Fibroblast of the aortic adventitia (primary cell): ENCODE results near the gene GPR62. TPM values are rescaled to one million over a fixed set of nuclear protein-coding genes. Genes with fewer than 3 reads are reported as not detected.

Experiments used
- DNase-seq: peaks from one replicate; pipeline ENCODE4 v3.0.0-alpha.2; 2010; ENCODE audit warnings: low read depth
- H3K4me3 ChIP-seq: 2 replicates; pipeline ENCODE4 v1.5.1; 2011; ENCODE audit warnings: low read depth, mild to moderate bottlenecking, control low read depth, low read length, moderate library complexity
- CTCF ChIP-seq: IDR thresholded peaks from 2 replicates; pipeline ENCODE4 v1.5.1; 2011; ENCODE audit warnings: mild to moderate bottlenecking, low read length, control low read depth, inconsistent platforms; ENCODE audit not compliant: insufficient read depth
- total RNA-seq: library from RNA; depleted of rRNA; stranded (reverse); fragments of >200 nt; gene quantifications from 2 replicates; pipeline ENCODE4 v1.2.3, GENCODE V29; 2012; ENCODE audit warnings: low replicate concordance

The GPR62 gene
- total RNA-seq, 1 donor = 0.09 TPM

- TF ChIP-seq CTCF = no peak
- DNase-seq = no peak
These were observed 2.5 kb downstream of the GPR62 start for GRCh38 chr3:51957520-51958205.

GRCh38 chr3:51958603-51959521 lies 3.7 kb downstream of the GPR62 start:
- no peak for TF ChIP-seq CTCF
- DNase-seq = no peak
- no peak overlapping the region for H3K4me3 ChIP-seq

More at GRCh38 chr3:51957520-51958205, 2.5 kb downstream of the GPR62 start:
- no peak overlapping the region for H3K4me3 ChIP-seq

DNA sequence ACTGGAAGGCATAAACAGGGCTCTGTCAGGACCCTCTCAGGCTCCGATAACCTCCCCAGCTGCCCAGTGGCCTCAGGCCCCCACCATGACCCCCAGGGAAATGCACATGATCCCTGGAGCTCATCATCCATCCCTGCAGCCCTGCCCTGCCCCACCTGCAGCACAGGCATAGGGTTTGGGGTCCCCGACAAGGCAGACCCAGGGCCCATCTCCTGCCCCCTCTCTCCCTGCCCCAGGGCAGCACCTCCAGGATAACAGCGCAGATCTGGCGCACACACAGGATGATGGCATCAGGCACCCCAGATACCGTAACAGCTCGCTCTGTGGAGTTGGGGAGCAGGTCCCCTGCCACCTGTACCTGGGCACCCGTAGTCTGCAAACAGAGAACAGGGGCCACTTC lies 4.5 kb downstream of the GPR62 start:
- no peak overlapping the region for H3K4me3 ChIP-seq
- no peak for TF ChIP-seq CTCF
- DNase-seq = no peak

GRCh38 chr3:51960386-51960785 lies 5.2 kb downstream of the GPR62 start:
- DNase-seq = no peak
- TF ChIP-seq CTCF = no peak
- H3K4me3 ChIP-seq = no peak overlapping the region

DNA sequence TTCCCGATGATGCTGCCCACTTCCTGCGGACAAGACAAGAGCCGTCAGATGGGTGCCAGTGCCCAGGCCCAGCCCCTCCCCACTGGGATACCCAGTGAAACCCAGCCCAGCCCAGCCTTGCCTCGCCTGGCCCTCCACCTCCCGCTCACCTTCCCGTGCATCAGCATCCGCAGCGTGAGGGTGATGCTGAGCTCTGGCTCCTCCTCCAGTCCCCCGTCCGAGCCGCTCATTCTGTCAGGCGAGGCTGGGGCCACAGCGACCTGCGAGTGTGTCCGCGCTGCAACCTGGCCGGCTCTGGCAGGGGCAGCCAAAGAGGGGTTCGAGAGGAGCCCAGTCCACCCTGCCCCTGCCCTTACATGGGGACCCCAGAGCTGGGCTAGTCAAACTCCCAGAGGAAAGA lies 5.8 kb downstream of the GPR62 start:
- H3K4me3 ChIP-seq = no peak overlapping the region
- TF ChIP-seq CTCF = no peak
- no peak for DNase-seq

DNA sequence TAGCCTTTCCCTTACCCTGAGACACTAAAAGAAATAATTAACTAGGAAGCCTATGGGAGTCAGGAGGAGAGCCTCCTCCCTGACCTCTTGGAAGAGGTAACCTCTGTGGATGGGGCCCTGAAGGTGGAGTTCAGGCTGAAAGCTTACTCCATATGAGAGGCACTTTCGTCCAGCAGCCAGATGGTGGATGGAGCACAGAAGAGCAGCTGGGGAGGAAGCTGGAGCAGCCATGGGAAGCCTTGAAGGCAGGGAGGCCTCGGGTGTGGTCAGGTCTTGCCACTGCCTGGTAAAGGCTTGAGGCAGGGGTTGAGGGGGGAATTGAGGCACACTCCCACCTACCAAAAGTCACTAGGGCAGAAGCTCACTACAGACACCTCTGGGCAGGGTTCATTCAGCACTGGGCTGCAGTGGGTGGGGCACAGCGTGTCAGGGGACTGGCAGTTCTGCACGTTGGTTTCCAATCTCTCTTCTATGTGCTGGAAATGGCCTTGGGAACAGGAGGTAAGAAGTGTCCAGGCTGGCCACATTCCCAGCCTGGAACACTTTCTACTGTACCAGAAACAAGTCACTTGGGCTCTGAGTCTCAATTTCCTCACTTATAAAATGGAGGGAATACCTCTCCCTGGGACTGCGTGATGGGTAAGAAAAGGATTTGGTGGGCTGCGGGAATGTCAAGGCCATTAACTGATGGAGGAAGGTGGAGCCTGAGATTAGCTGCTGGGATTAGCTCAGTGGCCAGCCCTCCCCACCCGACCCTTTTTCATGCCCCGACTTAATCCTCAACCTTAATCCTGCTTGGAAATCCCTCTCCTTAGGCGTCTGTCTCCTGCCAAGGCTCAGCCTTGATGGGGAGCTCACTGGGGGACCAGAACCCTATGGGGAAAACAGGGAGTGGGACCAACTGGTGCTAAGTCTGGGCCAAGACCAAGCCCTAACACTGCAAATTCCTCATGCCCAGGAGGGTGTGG lies 6.7 kb downstream of the GPR62 start:
- no peak for TF ChIP-seq CTCF
- H3K4me3 ChIP-seq = no peak overlapping the region
- no peak for DNase-seq
